Bronchial epithelial cell (primary cell): ENCODE results near the gene PAK5. TPM values are rescaled to one million over a fixed set of nuclear protein-coding genes. Genes with fewer than 3 reads are reported as not detected.

Experiments
- DNase-seq: peaks from one replicate; pipeline ENCODE4 v3.0.0-alpha.2; 2010; ENCODE audit warnings: low read depth
- FAIRE-seq: peaks from 2 replicates; lab custom pipeline; 2011; peaks lifted over from hg19 to GRCh38; lab: Jason Lieb, UNC
- H3K27me3 ChIP-seq: 2 replicates; pipeline ENCODE4 v1.5.1; 2011; ENCODE audit warnings: low read length; ENCODE audit not compliant: control insufficient read depth, insufficient read depth
- H3K36me3 ChIP-seq: 2 replicates; pipeline ENCODE4 v1.5.1; 2011; ENCODE audit warnings: low read length; ENCODE audit not compliant: control insufficient read depth, insufficient read depth
- H3K4me3 ChIP-seq: 2 replicates; pipeline ENCODE4 v1.5.1; 2011; ENCODE audit warnings: mild to moderate bottlenecking, low read depth, low read length, control low read depth
- total RNA-seq: library from RNA; depleted of rRNA; stranded (reverse); fragments of >200 nt; gene quantifications from 2 replicates; pipeline ENCODE4 v1.2.1, GENCODE V29; 2014
- TF ChIP-seq, protein P1 (sequence below): IDR thresholded peaks from 2 replicates; pipeline ENCODE4 v1.5.1; 2011; ENCODE audit warnings: mild to moderate bottlenecking, moderate library complexity, low read length, control low read depth, inconsistent platforms; ENCODE audit not compliant: insufficient read depth, severe bottlenecking

PAK5 gene
- total RNA-seq, 1 donor from 2014 or later, result not detected

DNA sequence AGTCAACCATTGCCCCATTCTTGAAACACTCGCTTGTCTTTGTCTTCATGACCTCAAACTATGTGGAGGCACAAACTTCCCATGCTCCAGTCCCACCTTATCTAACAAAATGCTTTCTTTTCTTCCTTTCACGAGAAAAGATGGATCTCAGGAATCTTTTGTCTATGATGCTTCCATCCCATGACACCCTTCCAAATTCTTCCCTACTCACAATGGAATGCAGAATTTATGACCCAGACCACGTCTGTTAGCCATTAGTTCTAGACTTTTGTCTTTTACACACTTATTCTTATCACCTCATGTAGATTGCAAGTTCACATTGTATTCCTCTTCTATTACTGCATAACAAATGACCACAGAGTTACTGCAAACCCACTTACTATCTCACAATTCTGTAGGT is 348.7 kb downstream of the PAK5 start:
- TF ChIP-seq, protein P1, sequence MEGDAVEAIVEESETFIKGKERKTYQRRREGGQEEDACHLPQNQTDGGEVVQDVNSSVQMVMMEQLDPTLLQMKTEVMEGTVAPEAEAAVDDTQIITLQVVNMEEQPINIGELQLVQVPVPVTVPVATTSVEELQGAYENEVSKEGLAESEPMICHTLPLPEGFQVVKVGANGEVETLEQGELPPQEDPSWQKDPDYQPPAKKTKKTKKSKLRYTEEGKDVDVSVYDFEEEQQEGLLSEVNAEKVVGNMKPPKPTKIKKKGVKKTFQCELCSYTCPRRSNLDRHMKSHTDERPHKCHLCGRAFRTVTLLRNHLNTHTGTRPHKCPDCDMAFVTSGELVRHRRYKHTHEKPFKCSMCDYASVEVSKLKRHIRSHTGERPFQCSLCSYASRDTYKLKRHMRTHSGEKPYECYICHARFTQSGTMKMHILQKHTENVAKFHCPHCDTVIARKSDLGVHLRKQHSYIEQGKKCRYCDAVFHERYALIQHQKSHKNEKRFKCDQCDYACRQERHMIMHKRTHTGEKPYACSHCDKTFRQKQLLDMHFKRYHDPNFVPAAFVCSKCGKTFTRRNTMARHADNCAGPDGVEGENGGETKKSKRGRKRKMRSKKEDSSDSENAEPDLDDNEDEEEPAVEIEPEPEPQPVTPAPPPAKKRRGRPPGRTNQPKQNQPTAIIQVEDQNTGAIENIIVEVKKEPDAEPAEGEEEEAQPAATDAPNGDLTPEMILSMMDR, result no peak
- Histone ChIP-seq H3K27me3 (no peaks in the 10 kb centered on the region), H3K36me3 (no peaks in the 10 kb centered on the region), H3K4me3 (no peak overlapping the region)
- FAIRE-seq, result no peak
- no peak for DNase-seq

DNA sequence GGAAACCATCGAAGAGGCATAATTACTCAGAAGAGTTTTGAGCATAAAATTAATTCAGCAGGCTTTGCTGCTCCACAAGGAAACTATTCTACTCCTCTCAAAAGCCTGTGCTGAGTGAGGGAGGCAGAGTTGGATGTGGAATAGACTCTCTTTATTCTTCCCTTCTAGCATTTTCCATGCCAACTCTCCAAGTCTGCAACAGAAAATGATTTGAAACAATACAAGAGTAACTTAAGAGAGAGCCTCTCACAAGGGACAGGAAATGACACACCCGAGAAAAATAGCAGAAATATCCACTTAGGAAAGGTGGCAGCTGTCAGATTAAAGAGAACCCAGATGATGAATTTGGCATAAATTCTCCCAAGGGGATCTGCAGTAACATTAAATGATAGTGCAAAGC is 350.8 kb downstream of the PAK5 start:
- no peak for DNase-seq
- Histone ChIP-seq H3K4me3 (no peak overlapping the region), H3K27me3 (no peaks in the 10 kb centered on the region), H3K36me3 (no peaks in the 10 kb centered on the region)
- FAIRE-seq, result no peak
- TF ChIP-seq, protein P1, result no peak

Other genes starting within 250 kb of the PAK5 start
- gene ANKEF1, start 195.9 kb upstream of the PAK5 start, total RNA-seq, result 4.2 and 5.2 TPM in 2 replicates